GM12878 (cell line): Measurements from ENCODE around the gene BRD1. TPM values are rescaled to one million over a fixed set of nuclear protein-coding genes. Genes with fewer than 3 reads are reported as not detected.

Source experiments
- ATAC-seq: fragments of 200-7000 bp; cut with Tn5 transposase; 3 replicates; pipeline ENCODE4 v1.9.1; 2020; ENCODE audit warnings: mild to moderate bottlenecking, moderate library complexity
- BruUV-seq: library from RNA; stranded (reverse); fragments of 400-500 nt; replicated peaks from 2 replicates; lab custom pipeline; 2021; lab: Mats Ljungman, UMichigan
- CTCF ChIA-PET: fragments of 300-600 bp; sonication (Branson Sonifier 250); formaldehyde crosslinking; extraction: SDS; loops from one replicate; lab custom pipeline; 2021; ENCODE audit warnings: inconsistent platforms; lab: Yijun Ruan, JAX
- POLR2A ChIA-PET: fragments of 350-600 bp; formaldehyde crosslinking; extraction: SDS; loops from one replicate; lab custom pipeline; 2021; ENCODE audit warnings: inconsistent platforms; lab: Charles Lee
- RAD21 ChIA-PET: fragments of 300-600 bp; sonication (Branson Sonifier 250); formaldehyde crosslinking; loops from one replicate; lab custom pipeline; 2023; ENCODE audit warnings: antibody characterized with exemption; ENCODE audit not compliant: unreplicated experiment; lab: Charles Lee
- SMC1A ChIA-PET: fragments of 300-600 bp; sonication (Branson Sonifier 250); formaldehyde crosslinking; loops from one replicate; lab custom pipeline; 2023; ENCODE audit not compliant: unreplicated experiment, uncharacterized antibody; lab: Charles Lee
- DNase-seq: peaks from one replicate; pipeline ENCODE4 v3.0.0-alpha.2; 2011; ENCODE audit warnings: low read depth, low spot score
- FAIRE-seq: peaks from 3 replicates; lab custom pipeline; 2011; peaks lifted over from hg19 to GRCh38; lab: Jason Lieb, UNC
- H2AFZ ChIP-seq: 2 replicates; pipeline ENCODE4 v1.6.0; 2011; ENCODE audit warnings: low read depth, low read length, control low read depth; ENCODE audit not compliant: control insufficient read depth
- H3K27ac ChIP-seq: 2 replicates; pipeline ENCODE4 v1.5.1; 2011; ENCODE audit warnings: control low read depth; ENCODE audit not compliant: control insufficient read depth, insufficient read depth
- H3K27me3 ChIP-seq, 2 experiments: replicated peaks in 1 of 2; 2 replicates each; pipeline versions ENCODE4 v1.6.0 to v1.6.1; 2011; ENCODE audit warnings: low read length in 1 of 2; ENCODE audit not compliant: control insufficient read depth in 2 of 2, insufficient read depth in 2 of 2
- H3K36me3 ChIP-seq, 2 experiments: 2 replicates each; pipeline ENCODE4 v1.5.1; 2011; ENCODE audit warnings: low read length in 1 of 2; ENCODE audit not compliant: control insufficient read depth in 2 of 2, insufficient read depth in 2 of 2
- H3K4me1 ChIP-seq: 2 replicates; pipeline ENCODE4 v1.6.1; 2011; ENCODE audit warnings: mild to moderate bottlenecking, low read length, moderate library complexity, mixed read lengths; ENCODE audit not compliant: control insufficient read depth, insufficient read depth
- H3K4me2 ChIP-seq: 2 replicates; pipeline ENCODE4 v1.6.0; 2011; ENCODE audit warnings: control low read depth; ENCODE audit not compliant: control insufficient read depth, insufficient read depth
- H3K4me3 ChIP-seq: fragments of 200-600 bp; sonication (generic); 2 replicates; pipeline ENCODE4 v1.5.1; 2016
- H3K79me2 ChIP-seq: 2 replicates; pipeline ENCODE4 v1.6.0; 2011; ENCODE audit warnings: low read length; ENCODE audit not compliant: control insufficient read depth, insufficient read depth
- H3K9ac ChIP-seq: 2 replicates; pipeline ENCODE4 v1.8.0; 2011; ENCODE audit warnings: low read length, control low read depth, mixed read lengths; ENCODE audit not compliant: control insufficient read depth, insufficient read depth
- H3K9me3 ChIP-seq: replicated peaks from 3 replicates; pipeline ENCODE4 v1.5.1; 2011; ENCODE audit warnings: mild to moderate bottlenecking, low read length; ENCODE audit not compliant: control insufficient read depth, insufficient read depth
- H4K20me1 ChIP-seq: 2 replicates; pipeline ENCODE4 v1.6.0; 2011; ENCODE audit not compliant: control insufficient read depth, insufficient read depth
- ASH2L ChIP-seq: fragments of 300-600, 200-600 bp; sonication (generic); IDR thresholded peaks from 2 replicates; pipeline ENCODE4 v1.6.1; 2017; ENCODE audit warnings: low read depth, mild to moderate bottlenecking, borderline replicate concordance
- E4F1 ChIP-seq: fragments of 450-650 bp; IDR thresholded peaks from 2 replicates; pipeline ENCODE4 v1.6.1; 2018; ENCODE audit warnings: borderline replicate concordance, mild to moderate bottlenecking; ENCODE audit not compliant: partially characterized antibody
- EED ChIP-seq: sonication (generic); IDR thresholded peaks from 2 replicates; pipeline ENCODE4 v1.6.1; 2016; ENCODE audit warnings: antibody characterized with exemption, low read depth
- NFYA ChIP-seq: IDR thresholded peaks from 2 replicates; pipeline ENCODE4 v1.6.1; 2011; ENCODE audit warnings: low read depth, mild to moderate bottlenecking, low read length, improper control_type of control experiment, borderline replicate concordance
- PAX5 ChIP-seq: IDR thresholded peaks from 2 replicates; pipeline ENCODE4 v1.6.1; 2011; ENCODE audit warnings: low read depth, low read length, borderline replicate concordance
- RBBP5 ChIP-seq: fragments of 200-600 bp; sonication (generic); conservative IDR thresholded peaks from 2 replicates; pipeline ENCODE4 v1.6.1; 2016
- SRF ChIP-seq, 2 experiments: IDR thresholded peaks; 2 replicates each; pipeline ENCODE4 v1.6.1; 2011; ENCODE audit warnings: low read depth in 2 of 2, low read length in 2 of 2, mild to moderate bottlenecking in 1 of 2, moderate library complexity in 1 of 2
- ZNF207 ChIP-seq: fragments of 450-650 bp; IDR thresholded peaks from 2 replicates; pipeline ENCODE4 v1.6.1; 2014; ENCODE audit warnings: antibody characterized with exemption, mild to moderate bottlenecking, borderline replicate concordance
- ZNF384 ChIP-seq: IDR thresholded peaks from 2 replicates; pipeline ENCODE4 v1.6.1; 2012; ENCODE audit warnings: low read depth, mild to moderate bottlenecking, low read length, improper control_type of control experiment, borderline replicate concordance
- WGBS: methylation state at CpG from one replicate; pipeline ENCODE4 v1.1.6; 2016; ENCODE audit warnings: low lambda C conversion rate; ENCODE audit not compliant: insufficient replicate concordance, insufficient coverage; ENCODE audit errors: missing lambda C conversion rate; 5-methylcytosine and 5-hydroxymethylcytosine counted together
- in situ Hi-C: fragments of 300-500 bp; cut with MboI; formaldehyde crosslinking; loops from 9 replicates; pipeline ENCODE4 v1.14.3; 2018; ENCODE audit warnings: mixed read lengths
- intact Hi-C: fragments of 100-400 bp; cut with micrococcal nuclease; formaldehyde crosslinking; loops from one replicate; pipeline ENCODE4 v1.14.2; 2022; ENCODE audit not compliant: unreplicated experiment
- polyA plus RNA-seq, 11 experiments: library from polyadenylated mRNA; depleted of rRNA in 4 of 11; unstranded in 6 of 11; stranded (reverse) in 5 of 11; fragments of >200 nt; fragmentation: Nextera tagmentation in 4 of 11; fragmentation: Illumina TruSeq in 1 of 11; extraction: Ambion mirVana in 4 of 11; extraction: Trizol in 1 of 11; gene quantifications; 1 replicate in 1 of 11; 2 replicates in 10 of 11; pipeline versions ENCODE4 v1.2.1 to v1.2.3, GENCODE V29; 2011 to 2016; ENCODE audit warnings: inconsistent platforms in 2 of 11, missing spikeins in 2 of 11, low read depth in 1 of 11
- total RNA-seq, 4 experiments: library from RNA; depleted of rRNA in 3 of 4; stranded (reverse); fragments of >200 nt in 3 of 4; fragmentation: Illumina TruSeq in 1 of 4; extraction: Trizol in 1 of 4; gene quantifications; 2 replicates each; pipeline versions ENCODE4 v1.2.1 to v1.2.3, GENCODE V29; 2013 to 2021

BRD1 gene
- total and polyA plus RNA-seq, 10 of the 15 experiments (the other 5 are each of a cell fraction or from before 2014, with no cell fraction given): 0.90 to 26.4 (median 7.1) TPM

GRCh38 chr22:49728570-49729271, 99.0 kb downstream of the BRD1 start:
- RAD21 ChIA-PET: no interaction called here
- H3K27me3 ChIP-seq: peaks cover 0 to 5% of the 10 kb centered on the region in 2 experiments; a peak in 3 of 4 replicates
- POLR2A ChIA-PET: no interaction called here
- H4K20me1 ChIP-seq: no peaks in the 10 kb centered on the region
- FAIRE-seq (no peak), DNase-seq (no peak), ATAC-seq (no peak)
- H3K36me3 ChIP-seq: no peaks in the 10 kb centered on the region
- no peaks in the 10 kb centered on the region; the same call in 1 of the 2 replicates for H3K4me1 ChIP-seq
- in situ Hi-C loops: no loop called here
- intact Hi-C loops: no loop called here
- SMC1A ChIA-PET: no interaction called here
- BruUV-seq: no TSS peak
- no peak overlapping the region for H3K4me2 ChIP-seq
- H3K9me3 ChIP-seq: no peaks in the 10 kb centered on the region
- H3K79me2 ChIP-seq: no peaks in the 10 kb centered on the region
- no peak overlapping the region for H3K4me3 ChIP-seq
- 39% methylated on average over 31 of the region's 31 CpGs for WGBS
- no peak overlapping the region for H3K9ac ChIP-seq
- CTCF ChIA-PET: no interaction called here
- H3K27ac ChIP-seq: no peak overlapping the region
- TF ChIP-seq ZNF384 (no peak), EED (no peak), ASH2L (no peak), RBBP5 (no peak), NFYA (no peak)
- TF ChIP-seq, all 136 proteins: peak for 0
- H2AFZ ChIP-seq: no peak overlapping the region

GRCh38 chr22:49727881-49728569, 99.6 kb downstream of the BRD1 start:
- ChIA-PET SMC1A (no interaction called here), POLR2A (no interaction called here), RAD21 (no interaction called here), CTCF (no interaction called here)
- peaks cover 0 to 5% of the 10 kb centered on the region in 2 experiments; a peak in 3 of 4 replicates for H3K27me3 ChIP-seq
- no peak overlapping the region for H3K4me3 ChIP-seq
- in situ Hi-C loops (no loop called here), intact Hi-C loops (no loop called here)
- WGBS: 16% methylated on average over 16 of the region's 16 CpGs
- no peaks in the 10 kb centered on the region for H3K36me3 ChIP-seq
- H3K4me2 ChIP-seq: no peak overlapping the region
- H3K27ac ChIP-seq: no peak overlapping the region
- FAIRE-seq (no peak), ATAC-seq (no peak), DNase-seq (no peak)
- no TSS peak for BruUV-seq
- H3K9me3 ChIP-seq: no peaks in the 10 kb centered on the region
- H3K9ac ChIP-seq: no peak overlapping the region
- H2AFZ ChIP-seq: no peak overlapping the region
- TF ChIP-seq PAX5 (no peak), ZNF207 (no peak), SRF (IDR thresholded peaks at IDR 0.05; ENCODE audit: low read depth in 2 of 2, low read length in 2 of 2) (no peak), E4F1 (no peak)
- no peaks in the 10 kb centered on the region for H3K79me2 ChIP-seq
- H3K4me1 ChIP-seq: no peaks in the 10 kb centered on the region; the same call in 1 of the 2 replicates
- H4K20me1 ChIP-seq: no peaks in the 10 kb centered on the region
